ENCODE measurements around the gene GUCD1.

Gene GUCD1

DNA sequence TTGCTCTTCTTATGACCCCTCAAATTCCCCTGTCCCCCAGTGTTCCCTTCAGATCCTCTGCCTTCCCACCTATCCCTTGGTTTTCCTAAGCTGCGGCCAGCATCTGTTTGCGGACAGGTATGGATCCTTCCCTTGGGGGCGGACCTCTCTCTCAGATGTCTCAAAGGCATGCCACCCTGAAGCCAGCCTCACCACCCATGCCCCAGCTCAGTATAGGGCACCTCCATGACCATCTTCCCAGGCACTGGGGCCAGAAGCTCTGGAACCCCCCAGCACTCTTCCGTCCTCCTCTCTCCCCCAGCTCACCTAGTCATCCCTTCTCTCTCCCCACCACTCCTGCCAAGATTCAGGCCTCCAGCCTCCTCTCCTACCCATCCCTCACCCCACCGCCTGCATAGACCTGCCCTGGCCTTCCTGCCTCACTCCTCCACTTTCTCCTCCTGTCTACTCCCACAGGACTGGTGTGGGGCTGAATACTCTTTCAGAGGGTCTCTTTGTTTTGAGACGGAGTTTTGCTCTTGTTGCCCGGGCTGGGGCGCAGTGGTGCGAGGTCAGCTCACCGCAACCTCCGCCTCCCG is 35.7 kb upstream of the GUCD1 start:
- no peak for DNase-seq (ENCODE audit: low spot score)

DNA sequence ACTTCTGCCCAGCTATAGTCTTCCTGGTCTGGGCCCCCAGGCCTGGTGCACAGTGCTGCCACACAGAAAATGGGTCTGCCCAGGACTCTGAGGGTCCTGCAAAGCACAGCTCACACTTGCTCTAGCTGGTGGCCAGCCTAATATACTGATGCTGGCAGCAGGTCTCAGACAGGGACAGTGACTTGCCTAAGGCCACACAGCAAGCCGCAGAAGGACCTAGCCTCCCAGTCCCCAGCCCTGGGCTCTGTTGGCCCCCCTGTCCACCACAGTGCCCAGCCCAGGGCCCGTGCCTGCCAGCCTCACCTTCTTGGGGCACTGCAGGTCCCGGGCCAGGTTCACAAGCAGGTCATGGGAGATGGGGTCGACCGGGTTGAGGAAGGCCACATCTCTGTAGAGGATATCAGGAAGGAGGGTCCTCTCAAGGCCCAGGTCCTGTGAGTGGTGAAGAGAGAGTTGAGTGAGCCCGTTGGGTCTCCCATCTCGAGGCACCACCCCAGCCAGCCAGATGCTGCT is 34.6 kb upstream of the GUCD1 start:
- DNase-seq (ENCODE audit: low spot score) = no peak

DNA sequence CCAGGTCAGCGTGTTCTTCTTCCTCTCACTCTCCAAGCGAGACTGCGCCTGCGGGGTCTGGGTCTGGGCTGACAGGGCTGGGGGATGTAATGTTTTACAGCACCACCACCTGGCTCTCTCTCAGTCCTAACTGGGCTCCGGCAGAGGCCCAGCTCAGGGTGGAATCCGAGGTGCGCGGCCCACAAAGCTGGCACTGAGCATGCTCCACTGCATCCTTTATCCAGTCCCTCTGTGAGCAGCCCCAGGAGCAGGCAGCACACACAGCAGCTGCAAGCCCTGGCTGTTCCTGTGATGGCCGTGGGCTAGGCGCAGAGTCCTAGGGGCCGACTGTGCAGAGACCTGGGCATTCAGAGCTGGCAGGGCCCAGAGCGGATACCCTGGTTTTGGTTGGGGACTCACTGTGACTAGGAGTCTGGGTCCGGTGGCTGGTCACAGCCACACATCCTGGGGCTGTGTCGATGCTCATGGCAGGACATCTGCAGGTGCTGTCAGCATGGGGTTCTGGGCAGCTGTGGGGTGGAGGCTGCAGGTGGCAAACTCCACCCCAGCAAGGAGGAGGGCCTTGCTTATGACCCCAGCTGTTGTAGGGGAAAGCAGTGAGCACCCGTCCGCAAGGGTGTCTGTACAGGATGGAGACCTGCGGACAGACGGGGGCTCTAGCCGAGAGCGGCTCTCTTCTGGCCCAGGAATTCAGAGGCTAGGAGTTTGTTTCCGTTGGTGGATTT is 34.0 kb upstream of the GUCD1 start:
- no peak for DNase-seq (ENCODE audit: low spot score)

DNA sequence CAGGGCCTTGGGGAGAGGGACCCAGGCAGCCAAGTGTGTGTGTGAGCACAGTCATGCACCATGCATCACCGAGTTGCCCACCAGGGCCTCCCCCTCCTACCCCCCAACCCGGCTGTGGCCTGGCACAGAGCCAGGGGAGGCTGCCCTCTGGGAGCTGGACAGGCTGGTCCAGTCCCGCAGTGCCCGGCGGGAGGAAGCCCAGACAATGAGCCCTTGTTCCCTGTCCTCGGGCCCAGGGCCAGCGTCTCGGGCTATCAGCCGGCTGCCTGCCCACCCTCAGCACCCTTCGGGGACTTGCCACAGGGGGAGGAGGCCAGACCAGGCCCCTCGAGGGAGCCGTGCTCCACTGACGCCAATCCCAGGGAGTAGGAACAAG is 33.4 kb upstream of the GUCD1 start:
- DNase-seq (ENCODE audit: low spot score) = no peak

DNA sequence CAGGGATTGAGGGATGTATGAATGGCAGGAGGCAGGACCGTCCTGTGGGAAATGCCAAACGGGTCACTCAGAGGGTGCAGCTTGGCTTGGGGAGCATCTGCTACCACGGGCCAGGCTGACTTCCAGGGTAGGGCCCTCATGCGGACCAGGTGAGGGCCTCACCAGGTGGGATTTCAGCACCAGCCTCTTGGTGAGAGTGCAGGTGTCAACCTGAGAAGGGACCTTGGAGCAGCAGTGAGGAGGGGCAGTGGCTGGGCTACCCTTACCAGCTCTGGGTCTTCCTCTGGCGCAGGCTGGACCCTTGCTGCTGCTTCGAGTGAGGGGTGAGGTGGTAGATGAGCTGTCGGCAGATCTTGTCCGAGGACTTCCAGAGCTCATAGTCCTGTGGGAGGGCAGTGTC is 33.0 kb upstream of the GUCD1 start:
- no peak for DNase-seq (ENCODE audit: low spot score)

DNA sequence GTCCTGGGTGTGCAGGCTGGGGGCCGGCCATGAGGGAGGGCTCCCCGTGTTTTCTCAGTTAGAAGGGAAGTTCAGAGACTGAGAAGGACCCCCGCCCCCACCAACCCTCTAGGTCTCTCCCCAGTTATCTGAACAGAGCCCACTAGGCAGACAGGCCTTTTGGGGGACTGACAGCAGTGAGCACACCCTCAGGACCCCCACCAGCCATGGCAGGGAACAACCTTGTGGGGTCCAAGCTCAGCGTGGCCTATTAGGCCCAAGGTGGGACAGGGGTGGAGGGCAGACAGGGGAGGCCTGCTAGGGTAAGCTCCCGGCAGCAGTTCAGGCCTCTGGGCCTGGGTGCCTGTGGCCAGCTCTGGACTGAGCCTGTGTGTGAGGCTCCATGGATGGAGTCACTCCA is 32.3 kb upstream of the GUCD1 start:
- DNase-seq (ENCODE audit: low spot score) = no peak

DNA sequence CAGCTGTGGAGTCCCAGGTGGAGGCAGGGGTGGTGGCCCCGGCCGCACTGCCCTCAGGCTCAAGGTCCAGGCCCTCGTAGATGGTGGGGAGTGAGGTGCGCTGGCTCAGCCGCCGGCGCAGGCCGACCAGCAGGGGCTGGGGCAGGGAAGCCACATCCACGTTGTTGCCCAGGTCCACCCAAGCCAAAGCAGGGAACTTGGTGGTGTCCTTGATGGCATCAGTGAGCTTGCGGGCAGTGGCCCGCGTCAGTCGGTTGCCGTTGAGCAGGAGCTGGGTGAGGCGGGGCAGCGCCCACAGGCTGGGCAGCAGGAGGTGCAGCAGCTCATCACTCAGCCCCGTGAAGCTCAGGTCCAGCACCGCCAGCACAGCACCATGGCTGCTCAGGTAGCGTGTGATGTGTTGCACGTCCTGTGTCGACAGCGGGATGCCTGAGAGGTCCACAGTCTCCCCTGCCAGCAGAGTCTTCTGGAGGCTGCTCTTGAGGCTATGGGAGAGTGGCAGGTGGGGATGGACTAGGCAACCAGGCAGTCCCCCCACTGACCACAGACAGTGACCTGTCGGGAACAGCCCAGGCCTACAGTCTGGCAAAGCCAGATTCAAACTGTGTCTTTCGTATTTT is 31.1 kb upstream of the GUCD1 start:
- no peak for DNase-seq (ENCODE audit: low spot score)

DNA sequence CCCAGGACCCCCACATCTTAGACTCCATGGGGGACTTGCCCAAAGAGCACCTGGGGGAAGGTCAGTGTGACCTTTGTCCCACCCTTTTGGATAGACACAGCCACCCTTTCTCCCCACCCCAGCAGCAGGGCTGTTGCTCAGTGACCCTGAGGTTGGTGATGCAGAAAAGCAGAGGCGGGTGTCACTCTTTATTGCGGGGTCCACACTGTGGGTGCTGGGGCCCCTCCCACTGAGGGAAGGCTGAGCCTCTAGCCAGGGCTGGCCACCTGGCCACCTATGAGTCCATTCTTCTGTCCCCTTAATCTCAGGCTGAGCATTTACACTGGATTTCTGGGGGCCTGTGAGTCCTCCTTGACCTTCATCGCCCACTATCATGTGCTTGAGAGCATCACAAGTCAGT is 30.5 kb upstream of the GUCD1 start:
- DNase-seq (ENCODE audit: low spot score) = no peak

DNA sequence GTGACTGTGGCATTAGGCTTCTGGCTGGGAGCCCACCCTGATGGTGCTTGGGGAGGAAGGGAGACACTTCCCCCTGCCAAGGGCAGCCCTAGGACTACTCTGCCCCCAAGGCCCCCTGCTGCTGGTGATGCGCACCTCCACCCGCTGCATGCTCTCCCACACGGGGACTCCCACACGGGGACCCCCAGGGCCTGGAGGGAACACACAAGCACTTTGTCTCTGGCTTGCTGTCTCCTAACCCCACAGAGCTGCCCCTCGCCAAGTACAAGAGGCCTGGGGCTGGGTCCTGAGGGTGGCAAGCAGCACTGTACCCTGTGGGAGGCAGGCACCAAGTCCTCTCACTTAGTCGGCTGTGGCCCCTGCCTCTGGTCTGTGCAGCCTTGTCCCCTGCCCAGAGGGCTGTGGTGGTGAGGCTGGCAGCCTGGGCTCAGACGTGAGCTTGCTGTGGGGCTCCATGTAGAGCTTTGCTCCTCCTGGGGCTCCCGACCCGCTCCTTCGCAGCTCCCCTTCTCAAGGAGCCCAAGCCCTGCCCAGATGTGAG is 30.0 kb upstream of the GUCD1 start:
- DNase-seq (ENCODE audit: low spot score) = no peak

DNA sequence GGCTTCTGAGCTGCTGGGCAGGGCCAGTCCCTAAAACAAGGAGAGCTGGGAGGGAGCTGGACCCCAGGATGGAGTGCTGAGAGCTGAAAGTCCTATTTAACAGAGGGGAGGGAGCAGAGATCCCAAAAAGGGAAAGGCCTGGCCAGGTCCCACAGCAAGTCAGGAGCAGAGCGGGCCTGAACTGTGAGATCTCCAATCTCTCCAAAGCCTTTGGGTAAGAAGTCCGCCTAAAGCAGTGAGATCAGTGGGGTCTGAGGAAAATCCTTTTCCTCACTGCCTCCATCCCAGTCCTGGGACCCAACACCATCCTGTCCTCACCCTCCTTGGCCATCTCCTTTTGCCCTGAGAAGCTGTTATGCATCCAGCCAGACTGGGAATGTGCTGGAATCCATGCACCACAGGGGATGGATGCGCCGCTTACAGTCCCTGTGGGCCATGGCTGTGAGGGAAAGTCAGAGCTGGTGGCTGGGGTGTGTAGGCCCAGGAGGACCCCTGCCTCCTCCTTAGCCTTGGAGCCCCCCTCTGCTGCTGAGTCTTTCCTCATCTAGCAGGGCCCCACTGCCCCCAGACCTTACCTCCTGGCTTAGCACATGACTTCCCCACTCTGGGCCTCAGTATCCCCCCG is 29.3 kb upstream of the GUCD1 start:
- DNase-seq (ENCODE audit: low spot score) = no peak

DNA sequence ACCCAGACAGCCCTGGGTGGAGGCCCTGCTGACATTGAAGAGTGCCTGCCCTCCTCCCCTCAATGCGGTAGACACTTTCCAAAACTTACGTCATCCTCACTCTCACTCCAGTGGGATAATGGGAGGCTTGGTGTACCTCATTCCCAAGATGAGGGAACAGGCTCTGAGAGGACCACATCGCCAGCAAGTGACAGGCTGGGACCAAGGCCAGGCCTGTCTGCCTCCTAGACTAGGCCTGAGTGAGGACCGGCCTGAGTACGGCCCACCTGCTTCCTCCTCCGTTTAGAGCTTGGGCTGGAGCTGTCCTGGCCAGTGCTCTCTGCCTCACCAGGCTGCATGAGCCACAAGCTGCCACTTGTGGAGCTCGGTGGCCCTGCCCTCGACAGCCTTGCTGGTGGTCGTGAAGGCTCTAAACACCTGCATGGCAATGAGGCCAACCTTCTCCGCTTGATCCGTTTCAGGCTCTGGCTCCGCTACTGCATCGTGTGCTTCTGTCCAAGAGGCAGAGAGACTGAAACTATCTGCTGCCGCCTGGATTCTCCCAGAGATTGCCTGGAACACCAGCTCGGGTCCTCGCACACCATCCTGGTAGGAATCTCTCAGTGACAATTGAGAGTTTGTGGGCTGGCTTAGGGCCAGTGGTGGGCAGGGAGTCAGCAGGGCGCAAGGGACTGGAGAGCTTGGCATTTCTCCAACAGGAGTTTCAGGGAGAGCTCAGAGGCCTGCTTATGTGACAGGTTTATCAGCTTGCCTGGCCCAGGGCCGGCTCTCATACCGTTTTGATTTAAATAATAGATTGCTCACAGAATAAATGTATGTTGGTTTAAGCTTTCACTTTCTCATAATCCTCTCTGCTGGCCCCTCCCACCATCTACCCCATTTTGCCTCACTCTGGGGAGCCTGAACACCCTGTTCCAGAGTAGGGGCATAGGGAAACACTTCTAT is 28.6 kb upstream of the GUCD1 start:
- DNase-seq (ENCODE audit: low spot score) = peak; percentile 25

DNA sequence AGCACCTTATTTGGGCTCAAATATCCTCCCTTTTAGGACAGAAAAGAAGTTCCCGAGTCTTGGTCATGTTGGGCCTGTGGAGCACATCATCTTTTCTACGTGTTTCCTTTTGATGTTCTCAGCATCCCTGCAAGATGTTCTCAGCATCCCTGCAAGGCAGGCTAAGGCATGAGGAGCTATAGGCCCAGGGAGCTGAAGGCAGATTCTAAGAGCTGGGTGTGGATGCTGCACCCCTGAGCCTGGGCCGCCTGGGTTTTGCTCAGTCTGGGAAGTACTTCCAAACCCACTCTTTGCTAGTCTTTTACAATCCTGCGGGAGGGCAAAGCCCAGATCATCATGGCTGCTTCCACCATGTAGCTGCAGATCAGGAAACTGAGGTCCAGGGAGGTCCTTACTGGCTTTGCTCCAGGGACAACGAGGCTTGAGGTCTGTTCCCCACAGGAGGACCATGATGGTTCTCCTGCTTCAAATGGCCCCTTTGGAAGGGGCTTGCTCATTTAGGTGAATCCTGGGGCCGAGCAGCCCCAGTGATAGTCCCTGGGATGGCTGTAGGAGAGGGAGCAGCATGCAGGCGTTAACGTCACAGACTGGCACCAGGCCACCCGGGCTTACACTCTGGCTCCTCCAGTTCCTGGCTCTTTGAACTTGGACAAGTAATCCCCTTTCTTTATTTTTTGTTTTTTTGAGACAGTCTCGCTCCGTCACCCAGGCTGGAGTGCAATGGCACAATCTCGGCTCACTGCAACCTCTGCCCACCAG is 27.3 kb upstream of the GUCD1 start:
- DNase-seq (ENCODE audit: low spot score) = no peak

DNA sequence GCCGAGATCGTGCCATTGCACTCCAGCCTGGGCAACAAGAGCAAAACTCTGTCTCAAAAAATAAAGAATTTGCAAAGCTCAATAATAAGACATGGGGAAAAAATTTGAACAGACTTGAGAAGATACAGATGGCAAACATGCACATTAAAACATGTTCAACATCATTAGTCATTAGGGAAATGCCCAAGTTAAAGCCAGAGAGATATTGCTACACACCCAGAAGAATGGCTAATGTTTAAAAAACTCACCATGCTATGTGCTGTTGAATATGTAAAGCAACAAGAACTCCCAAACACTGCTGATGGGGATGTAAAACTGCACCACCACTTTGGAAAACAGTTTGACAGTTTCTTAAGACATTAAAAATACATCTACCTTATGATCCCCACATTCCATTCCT is 25.3 kb upstream of the GUCD1 start:
- DNase-seq (ENCODE audit: low spot score) = peak; percentile 77

DNA sequence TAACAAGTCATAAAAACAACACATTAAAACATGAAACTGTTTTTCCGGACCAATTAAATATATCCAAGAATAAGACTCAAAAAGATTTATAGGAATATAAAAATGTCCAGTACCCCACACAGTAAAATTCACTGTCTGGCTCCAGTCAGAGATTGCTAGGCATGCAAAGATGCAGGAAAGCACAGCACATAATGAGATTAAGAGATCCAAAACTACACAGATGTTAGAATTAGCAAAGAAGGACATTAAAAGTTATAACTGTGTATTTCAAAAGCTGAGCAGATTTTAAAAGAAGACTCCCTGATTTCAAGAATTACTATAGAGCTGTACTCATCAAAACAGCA is 24.3 kb upstream of the GUCD1 start:
- no peak for DNase-seq (ENCODE audit: low spot score)

DNA sequence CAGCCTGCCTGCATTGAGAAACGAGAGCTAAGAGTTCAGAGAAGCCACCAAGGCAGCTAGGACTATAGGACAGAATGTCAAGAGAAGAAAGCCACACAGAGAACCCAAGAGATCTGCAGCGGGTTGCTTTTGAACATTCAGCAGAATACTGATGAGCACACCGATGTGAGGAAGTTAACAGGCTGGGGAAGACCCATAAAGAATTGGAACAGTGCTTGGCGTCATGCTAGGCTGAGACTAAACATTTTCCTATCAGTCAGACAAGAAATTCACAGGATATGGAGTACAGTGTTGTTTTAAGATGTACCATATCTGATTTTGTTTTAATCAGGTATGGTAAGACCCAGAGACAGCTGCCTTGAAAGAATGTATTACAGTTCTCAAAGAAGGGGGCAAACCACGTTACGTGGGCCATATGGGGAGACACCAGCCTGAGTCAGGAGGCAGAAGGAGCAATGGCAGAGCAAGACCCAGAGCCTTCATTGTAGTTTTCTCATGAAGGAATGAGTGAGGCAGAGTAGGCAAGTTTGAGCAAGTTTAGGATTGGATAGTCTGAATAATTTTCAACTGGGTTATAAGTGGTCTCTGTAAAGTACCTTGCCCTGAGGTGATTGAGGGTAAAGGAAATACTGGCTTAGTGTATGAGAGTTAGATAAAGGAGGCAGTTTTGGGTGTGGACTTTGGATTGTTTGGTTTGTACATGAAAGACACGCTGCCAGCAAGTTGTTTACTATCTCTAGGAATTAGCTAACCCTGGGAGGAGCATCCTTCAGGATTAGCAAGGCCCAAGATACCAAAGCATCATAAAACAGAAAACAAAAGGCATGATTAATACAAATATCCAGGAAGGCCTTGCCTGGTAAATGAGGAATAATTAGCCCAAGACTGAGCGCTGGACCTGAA is 23.7 kb upstream of the GUCD1 start:
- DNase-seq (ENCODE audit: low spot score) = no peak

DNA sequence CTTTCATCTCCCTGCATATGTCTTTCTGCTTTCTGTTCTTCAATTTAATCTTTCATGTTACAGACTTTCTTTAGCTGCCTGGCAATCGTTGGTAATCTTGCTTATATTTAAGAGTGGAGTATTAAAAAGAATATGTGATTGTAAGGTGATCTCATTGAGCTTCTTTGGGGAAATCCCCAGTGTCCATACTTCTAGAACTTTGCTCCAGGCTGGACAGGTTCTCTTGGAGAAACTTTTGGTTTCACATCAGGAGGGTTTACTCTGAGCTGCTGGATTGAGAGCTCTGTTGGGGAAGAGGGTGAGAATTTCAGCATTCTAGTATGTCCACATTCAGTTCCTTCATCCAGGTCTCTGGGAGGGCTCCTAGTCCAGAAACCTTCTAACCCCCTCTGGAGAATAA is 21.8 kb upstream of the GUCD1 start:
- no peak for DNase-seq (ENCODE audit: low spot score)

DNA sequence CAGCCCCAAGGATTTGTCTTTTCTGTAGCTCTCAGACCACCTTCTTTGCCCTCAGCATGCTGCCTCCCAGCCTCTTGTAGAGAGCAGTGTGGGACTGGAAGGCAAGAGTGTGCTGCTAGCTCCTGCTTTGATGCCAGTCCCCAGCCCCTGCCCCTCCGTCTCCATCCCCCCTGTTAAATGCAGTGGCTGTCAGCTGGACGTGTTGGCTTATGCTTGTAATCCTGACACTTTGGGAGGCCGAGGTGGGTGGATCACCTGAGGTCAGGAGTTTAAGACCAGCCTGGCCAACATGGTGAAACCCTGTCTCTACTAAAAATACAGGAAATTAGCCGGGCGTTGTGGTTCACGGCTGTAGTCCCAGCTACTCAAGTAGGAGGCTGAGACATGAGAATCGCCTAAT is 16.3 kb upstream of the GUCD1 start:
- no peak for DNase-seq (ENCODE audit: low spot score)

DNA sequence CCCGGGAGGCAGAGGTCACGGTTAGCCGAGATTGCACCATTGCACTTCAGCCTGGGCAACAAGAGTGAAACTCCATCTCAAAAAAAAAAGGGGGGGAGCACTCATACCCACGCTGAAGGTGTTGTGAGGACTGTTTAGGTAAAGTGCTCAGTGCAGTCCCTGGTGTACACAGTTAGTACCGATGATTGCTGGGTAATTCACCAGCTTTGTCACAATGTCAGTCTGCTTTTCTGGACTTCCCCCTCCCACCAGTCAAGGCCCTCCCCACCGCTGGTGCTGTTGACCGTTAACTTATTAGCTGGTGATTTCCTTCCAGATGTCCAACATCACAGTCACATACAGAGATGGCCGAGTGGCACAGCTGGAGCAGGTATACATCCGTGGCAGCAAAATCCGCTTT is 12.7 kb upstream of the GUCD1 start:
- no peak for DNase-seq (ENCODE audit: low spot score)

DNA sequence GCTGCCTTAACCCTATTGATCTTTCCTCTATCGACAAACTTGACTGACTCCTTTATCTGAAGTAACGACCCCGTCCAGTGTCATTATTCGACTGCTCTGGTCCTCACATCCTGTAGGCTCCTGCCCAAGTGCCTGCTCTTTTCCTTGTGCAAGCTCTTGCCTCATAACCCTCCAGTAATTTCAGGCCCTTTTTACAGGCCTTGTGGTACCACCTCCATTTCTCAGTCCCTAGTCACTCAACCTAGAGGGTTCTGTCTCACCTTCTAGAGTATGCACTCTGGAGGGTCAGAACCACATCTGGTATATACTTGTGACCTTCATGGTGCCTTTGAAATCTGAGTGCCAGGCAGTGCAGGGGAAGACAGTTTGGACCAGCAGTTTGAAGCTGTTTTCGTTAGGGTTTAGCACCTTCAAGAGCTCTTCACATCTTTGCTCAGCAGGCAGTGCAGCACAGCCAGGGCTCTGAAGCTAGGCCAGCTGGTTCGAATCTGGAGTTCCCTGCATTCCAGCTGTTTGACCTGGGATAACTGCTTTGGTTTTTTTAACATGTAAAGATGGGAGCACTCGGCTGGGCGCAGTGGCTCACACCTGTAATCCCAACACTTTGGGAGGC is 12.1 kb upstream of the GUCD1 start:
- no peak for DNase-seq (ENCODE audit: low spot score)

DNA sequence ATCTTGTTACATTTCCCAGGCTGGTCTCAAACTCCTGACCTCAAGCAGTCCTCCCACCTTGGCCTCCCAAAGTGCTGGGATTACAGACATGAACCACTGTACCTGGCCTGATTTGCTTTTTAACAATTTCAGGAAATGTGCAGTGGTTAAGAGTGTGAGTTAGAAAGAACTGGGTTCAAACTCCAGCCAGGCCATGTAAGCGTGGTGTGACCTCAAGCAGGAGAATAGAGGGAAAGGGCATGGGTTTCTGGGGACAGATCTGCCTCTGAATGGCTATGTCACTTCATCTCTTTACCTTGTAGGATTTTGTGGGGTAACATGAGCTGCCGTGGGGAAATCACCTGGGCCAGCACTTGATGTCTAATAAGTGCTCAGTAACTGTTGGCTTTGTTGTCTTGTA is 10.1 kb upstream of the GUCD1 start:
- DNase-seq (ENCODE audit: low spot score) = no peak

Data from hepatic stellate cell (primary cell).